Measurements from ENCODE around the gene PCDHGB4.

The PCDHGB4 gene

GRCh38 chr5:141349917-141350619 is 37.4 kb upstream of the PCDHGB4 start, which contains the start of gene PCDHGB1:
Gene PCDHGB1, plus strand, starts transcription at chr5:141350099. Its CDS starts 162 bp downstream, at chr5:141350261.
- H3K27ac ChIP-seq, result 0 out of 2 replicates have a peak within 1 kb of the TSS, but pooled peaks have one; percentile 37
- peak; percentile 88 for TF ChIP-seq CTCF (IDR thresholded peaks at IDR 0.05)
- no peak for TF ChIP-seq ZFX (IDR thresholded peaks at IDR 0.05; ENCODE audit: borderline replicate concordance)

- no peak for TF ChIP-seq ZFX (IDR thresholded peaks at IDR 0.05; ENCODE audit: borderline replicate concordance)
- TF ChIP-seq CTCF (IDR thresholded peaks at IDR 0.05), result no peak
- no peak overlapping the region for H3K27ac ChIP-seq
Measured at GRCh38 chr5:141351591-141351990, 35.9 kb upstream of the PCDHGB4 start.

- H3K27ac ChIP-seq, result no peak within 1 kb of the TSS
- TF ChIP-seq CTCF (IDR thresholded peaks at IDR 0.05) (peak; percentile 45), ZFX (IDR thresholded peaks at IDR 0.05; ENCODE audit: borderline replicate concordance) (no peak)
Measured at GRCh38 chr5:141354900-141355469, 32.5 kb upstream of the PCDHGB4 start, which contains the start of gene PCDHGA4. Gene PCDHGA4, plus strand, starts transcription at chr5:141355021. Its CDS starts 87 bp downstream, at chr5:141355108.

- no peak for TF ChIP-seq ZFX (IDR thresholded peaks at IDR 0.05; ENCODE audit: borderline replicate concordance)
- no peak for TF ChIP-seq CTCF (IDR thresholded peaks at IDR 0.05)
- no peak overlapping the region for H3K27ac ChIP-seq
Measured at GRCh38 chr5:141355641-141356040, 31.9 kb upstream of the PCDHGB4 start.

GRCh38 chr5:141356133-141356532 is 31.4 kb upstream of the PCDHGB4 start:
- no peak overlapping the region for H3K27ac ChIP-seq
- TF ChIP-seq ZFX (IDR thresholded peaks at IDR 0.05; ENCODE audit: borderline replicate concordance), result no peak
- TF ChIP-seq CTCF (IDR thresholded peaks at IDR 0.05), result no peak

GRCh38 chr5:141356950-141357349 is 30.5 kb upstream of the PCDHGB4 start:
- no peak overlapping the region for H3K27ac ChIP-seq
- no peak for TF ChIP-seq ZFX (IDR thresholded peaks at IDR 0.05; ENCODE audit: borderline replicate concordance)
- no peak for TF ChIP-seq CTCF (IDR thresholded peaks at IDR 0.05)

GRCh38 chr5:141359790-141360426 is 27.6 kb upstream of the PCDHGB4 start, which contains the start of gene PCDHGB2:
Gene PCDHGB2, plus strand, starts transcription at chr5:141359994. Its CDS starts 142 bp downstream, at chr5:141360136.
- no peak within 1 kb of the TSS for H3K27ac ChIP-seq
- no peak for TF ChIP-seq ZFX (IDR thresholded peaks at IDR 0.05; ENCODE audit: borderline replicate concordance)
- peak; percentile 60 for TF ChIP-seq CTCF (IDR thresholded peaks at IDR 0.05)
